Pulmonary artery endothelial cell (primary cell): ENCODE data around the gene SORBS1. TPM values are rescaled to one million over a fixed set of nuclear protein-coding genes. Genes with fewer than 3 reads are reported as not detected.

Experiments used
- DNase-seq: peaks from one replicate; pipeline ENCODE4 v3.0.0-alpha.2; 2011; ENCODE audit warnings: low read depth, low spot score
- total RNA-seq: library from RNA; depleted of rRNA; stranded (reverse); fragments of >200 nt; gene quantifications from 2 replicates; pipeline ENCODE4 v1.2.3, GENCODE V29; 2014

The SORBS1 gene
- total RNA-seq, 1 donor from 2014 or later: 0.26 TPM

DNA sequence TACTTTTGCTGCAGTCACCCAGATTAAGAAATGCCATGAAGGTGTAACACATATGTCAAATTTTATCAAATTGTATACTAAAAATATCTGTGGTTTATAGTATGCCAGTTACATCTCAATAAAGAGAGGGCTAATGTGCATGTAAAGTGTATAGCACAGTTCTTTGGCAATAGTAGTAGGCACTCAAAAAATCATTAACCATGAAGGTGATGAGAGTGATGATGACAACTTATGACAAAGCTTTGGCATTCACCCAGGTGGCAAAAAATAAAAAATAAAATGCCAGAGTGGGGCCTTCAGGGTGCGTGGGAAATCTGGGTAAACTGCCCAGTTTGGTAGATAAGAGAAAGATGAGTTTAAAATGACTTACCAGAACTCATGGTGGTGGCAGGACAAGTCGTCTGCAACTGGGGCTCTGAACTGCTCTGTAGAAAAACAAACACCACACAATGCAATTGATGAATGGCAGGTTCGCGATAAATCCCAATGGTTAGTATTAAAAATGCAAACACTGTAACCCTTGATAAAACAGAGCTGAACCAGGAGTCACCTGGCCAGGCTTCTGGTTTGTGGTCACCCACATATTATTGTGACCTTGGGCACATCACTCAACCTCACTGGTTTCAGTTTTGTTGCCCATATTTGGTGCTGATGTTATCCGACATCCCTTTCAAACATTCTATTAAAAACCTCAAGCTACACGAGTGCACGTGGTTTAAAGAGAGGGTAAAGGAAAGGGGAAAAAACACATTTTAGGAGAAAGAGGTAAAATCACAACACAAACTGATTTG is 120.2 kb downstream of the SORBS1 start:
- DNase-seq: no peak

- no peak for DNase-seq
Observed at GRCh38 chr10:95440038-95440725, 121.0 kb downstream of the SORBS1 start.

DNA sequence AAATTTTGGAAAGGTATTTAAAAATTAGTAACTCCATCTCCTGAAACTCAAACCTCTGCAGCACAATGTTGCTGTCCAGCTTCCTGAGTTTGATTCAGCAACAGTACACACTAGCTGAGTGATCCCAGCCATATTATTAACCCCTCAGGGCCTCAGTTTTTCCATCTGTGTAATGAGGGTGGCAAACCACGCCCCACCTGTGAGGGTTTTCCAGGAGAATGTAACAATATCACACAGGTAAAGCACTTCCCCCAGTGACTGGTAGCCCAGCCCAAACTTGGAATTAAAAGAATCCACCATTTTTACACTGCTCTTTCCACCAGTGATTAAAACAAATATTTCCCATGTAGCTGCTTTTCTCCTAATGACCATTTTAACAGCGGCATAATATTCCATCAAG is 122.4 kb downstream of the SORBS1 start:
- DNase-seq: no peak

- DNase-seq: no peak
Observed at GRCh38 chr10:95437669-95438068, 123.5 kb downstream of the SORBS1 start.

DNA sequence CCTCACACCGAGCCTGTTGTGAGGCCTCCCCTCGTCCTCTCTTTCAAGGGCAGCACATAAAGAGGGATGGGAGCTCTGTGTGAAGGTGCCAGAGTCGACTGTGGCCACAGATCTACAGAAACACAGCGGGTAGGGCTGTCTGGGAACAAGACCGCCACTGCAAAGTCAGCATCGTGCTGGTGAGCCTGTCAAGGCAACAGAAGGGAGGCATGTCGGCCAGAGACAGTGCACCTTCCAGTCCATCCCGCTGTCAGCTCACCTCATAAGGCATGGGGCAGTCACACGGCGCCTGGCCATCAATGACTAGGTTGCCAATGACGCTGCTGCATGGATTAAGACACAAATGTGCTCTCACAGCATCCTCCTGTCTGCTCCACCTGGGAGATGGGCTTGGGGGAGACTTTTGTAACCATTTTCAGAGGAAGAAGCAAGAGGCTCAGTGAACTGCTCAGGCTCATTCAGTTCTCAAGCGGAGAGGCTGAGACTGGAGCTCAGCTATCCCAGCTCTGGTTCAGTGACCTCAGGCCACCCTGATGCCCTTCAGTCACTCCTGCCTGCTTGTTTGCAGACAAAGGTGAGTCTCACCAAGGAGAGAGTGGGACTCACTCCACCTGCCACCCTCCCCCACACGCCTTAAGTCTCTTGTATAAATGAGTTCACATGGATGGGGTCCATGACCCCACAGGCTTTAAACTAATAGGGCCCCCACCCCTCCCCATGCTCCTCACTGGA is 125.5 kb downstream of the SORBS1 start:
- no peak for DNase-seq

DNA sequence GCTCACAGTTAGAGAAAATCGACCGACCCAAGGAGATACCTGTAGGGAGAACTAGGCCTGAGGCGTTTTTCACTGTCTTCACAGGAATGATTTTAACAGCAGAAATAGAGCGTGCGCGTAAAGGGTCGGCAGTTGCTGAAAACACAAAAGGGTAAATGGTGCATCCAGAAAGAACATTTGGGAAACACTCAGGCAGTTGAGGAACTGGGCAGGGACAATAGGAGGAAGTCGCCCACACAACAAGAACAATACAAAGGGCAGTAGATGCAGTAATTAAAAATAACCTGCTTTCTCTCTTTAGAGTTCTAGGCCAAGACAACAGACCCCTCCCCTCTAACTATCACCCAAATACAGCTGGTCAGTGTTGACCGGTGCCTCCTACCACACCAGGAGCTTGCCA is 126.6 kb downstream of the SORBS1 start:
- DNase-seq: no peak

- no peak for DNase-seq
Observed at GRCh38 chr10:95431900-95432342, 129.2 kb downstream of the SORBS1 start.

DNA sequence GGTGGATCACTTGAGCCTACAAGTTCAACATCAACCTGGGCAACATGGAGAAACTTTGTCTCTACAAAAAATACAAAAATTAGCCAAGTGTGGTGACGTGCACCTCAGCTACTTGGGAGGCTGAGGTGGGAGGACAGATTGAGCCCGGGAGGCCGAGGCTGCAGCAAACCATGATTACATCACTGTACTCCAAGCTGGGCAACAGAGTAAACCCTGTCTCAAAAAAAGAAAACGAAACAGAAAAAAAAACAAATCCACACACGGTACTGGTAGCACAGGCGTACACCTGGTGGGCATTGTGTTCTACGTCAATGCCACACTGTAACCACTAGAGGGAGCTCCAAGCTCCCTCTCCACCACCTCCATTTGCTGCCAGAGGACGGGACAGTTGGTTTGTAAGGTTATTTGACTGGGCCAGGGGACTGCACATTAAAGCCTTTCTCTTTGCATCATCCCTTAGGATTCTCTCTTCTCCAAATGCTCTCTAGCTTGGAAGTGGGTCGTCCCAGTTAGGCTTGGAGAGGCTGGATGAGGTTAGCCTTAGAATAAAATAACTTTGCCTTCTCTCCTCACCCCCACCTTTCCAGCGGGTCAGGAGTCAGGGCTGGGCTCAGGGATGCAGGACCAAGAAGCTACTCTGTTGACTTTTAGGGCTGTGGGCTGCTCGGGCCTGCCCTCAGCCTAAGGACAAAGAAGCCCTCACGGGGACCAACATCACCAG is 130.8 kb downstream of the SORBS1 start:
- peak; percentile 29 for DNase-seq

DNA sequence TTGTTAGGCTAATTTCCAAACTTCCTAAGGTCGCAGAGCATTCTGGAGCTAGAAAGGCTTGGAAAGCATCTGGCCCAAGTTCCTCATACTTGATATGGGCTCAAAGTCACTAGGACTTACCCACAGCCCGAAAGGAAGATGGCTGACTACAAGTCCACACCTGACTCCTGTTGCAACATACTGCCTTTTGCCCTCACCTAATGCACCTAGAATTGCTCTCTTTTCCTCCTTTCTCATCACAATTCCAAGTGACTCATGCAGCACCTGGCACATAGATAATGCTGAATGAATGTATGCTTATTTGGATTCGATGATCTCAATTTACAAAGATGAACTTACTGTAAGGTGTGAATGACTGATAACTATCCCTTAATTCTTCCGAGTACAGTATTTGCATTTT is 131.5 kb downstream of the SORBS1 start:
- no peak for DNase-seq

GRCh38 chr10:95428701-95429100 is 132.5 kb downstream of the SORBS1 start:
- no peak for DNase-seq

- DNase-seq: no peak
Observed at GRCh38 chr10:95426482-95426881, 134.7 kb downstream of the SORBS1 start.

DNA sequence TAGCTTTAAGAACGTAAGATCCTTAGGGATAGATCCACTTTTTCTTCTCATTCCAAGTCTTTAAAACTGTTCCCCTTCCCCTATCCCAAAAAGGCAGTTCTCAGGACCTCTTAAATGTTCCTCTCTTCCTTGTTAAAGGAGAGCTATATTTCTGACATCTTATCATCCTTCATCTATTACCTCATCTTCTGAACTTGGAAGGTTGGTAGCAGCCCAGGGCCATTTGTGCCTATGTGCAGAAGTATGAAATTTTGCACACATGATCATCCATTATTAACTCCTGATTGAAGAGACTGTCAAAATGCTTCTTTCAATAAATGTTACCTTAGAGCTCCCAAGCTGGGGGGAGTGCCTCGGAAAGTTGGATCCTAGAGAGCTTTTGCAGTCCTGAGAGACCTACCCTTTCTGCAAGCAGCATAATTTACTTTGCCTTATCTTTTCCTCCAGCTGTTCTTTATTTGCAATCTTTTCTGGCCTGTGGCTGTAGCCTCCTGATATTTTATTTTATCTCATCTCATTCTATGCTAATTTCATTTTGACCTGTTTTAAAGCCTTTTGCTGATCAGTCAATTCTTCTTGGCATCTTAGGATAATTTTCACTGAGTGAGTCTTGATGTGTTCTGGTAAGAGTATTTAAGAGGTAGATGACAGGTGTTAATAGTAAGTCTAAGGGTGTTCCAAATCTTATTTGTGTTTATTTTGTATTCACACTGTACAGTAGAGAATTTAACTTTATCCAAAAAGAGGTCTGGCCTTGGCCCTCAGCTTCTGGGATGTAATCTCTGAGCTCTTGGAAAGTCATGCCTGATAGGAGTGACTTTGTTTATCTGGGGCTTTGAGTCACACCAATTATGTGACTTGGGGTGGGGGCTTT is 135.3 kb downstream of the SORBS1 start:
- no peak for DNase-seq

DNA sequence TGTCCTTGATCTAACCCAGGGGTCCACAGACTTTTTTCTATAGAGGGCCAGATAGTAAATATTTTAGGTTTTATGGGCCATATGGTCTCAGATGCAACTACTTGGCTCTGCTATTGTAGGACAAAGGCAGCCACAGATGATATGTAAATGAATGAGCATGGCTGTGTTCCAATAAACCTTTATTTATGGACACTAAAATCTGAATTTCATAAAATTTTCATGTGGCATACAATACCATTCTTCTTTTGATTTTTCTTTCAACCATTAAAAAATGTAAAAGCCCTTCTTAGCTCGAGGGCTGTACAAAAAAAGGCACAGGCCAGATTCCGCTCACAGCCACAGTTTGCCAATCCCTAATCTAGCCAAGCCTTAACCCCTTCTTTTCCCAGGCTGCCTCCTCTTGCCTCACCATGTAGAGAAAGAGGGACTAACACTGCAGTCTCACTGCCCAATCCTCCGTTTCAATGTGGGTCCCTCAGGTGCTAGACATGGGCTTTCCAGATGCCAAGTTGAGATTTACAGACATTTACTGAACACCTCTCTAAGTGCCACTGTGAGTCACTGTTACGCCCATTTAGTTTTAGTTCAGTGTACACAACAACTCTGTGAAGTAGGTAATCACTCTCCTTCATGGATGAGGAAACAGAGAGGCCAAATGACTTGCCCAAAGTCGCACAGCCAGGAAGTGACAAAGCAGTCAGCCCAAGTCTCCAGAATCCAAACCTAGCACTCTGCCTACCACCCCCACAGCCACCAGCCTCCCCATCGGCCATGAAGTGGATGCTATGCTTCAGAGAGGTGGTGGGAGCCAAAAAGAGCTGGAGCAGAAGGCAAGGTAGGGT is 137.8 kb downstream of the SORBS1 start:
- DNase-seq: no peak

DNA sequence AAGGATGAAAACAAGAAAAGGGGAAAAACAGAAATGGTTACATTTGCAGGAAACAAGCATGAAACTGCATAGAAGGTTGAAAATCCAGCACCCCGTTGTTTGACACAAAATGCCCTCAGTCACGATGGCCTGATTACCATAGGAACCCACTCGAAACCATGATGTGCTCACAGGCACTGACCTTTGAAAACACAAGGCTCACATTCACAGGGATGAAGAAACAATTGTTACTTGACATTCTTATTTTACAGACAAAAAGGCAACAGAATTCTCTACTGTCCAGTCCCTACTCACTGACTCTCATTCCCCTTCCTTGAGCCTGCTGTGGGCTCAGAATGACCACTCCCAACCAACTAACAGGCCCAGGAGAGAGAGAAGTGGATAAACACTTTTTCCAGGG is 138.9 kb downstream of the SORBS1 start:
- DNase-seq: no peak

- DNase-seq: no peak
Observed at GRCh38 chr10:95421782-95422181, 139.4 kb downstream of the SORBS1 start.

GRCh38 chr10:95419399-95419798 is 141.8 kb downstream of the SORBS1 start:
- no peak for DNase-seq

GRCh38 chr10:95416973-95417372 is 144.2 kb downstream of the SORBS1 start:
- DNase-seq: no peak

- DNase-seq: no peak
Observed at GRCh38 chr10:95416270-95416669, 144.9 kb downstream of the SORBS1 start.

- no peak for DNase-seq
Observed at GRCh38 chr10:95415621-95416031, 145.5 kb downstream of the SORBS1 start.
